IMR-90 (cell line): Measurements from ENCODE around the gene MTTP. TPM values are rescaled to one million over a fixed set of nuclear protein-coding genes. Genes with fewer than 3 reads are reported as not detected.

Experiments
- ATAC-seq: fragments of 200-7000 bp; cut with Tn5 transposase; 2 replicates; pipeline ENCODE4 v1.9.1; 2020; ENCODE audit warnings: low read depth, mild to moderate bottlenecking, moderate library complexity
- BruUV-seq: library from RNA; stranded (reverse); fragments of 400-500 nt; replicated peaks from 2 replicates; lab custom pipeline; 2021; lab: Mats Ljungman, UMichigan
- CTCF ChIA-PET: fragments of 300-600 bp; formaldehyde crosslinking; extraction: SDS; loops from one replicate; lab custom pipeline; 2021; ENCODE audit warnings: antibody characterized with exemption; lab: Yijun Ruan, JAX
- POLR2A ChIA-PET: fragments of 300-600 bp; sonication (Branson Sonifier 250); formaldehyde crosslinking; loops from one replicate; lab custom pipeline; 2022; ENCODE audit warnings: antibody characterized with exemption; ENCODE audit not compliant: unreplicated experiment; lab: Charles Lee
- DNase-seq: peaks from one replicate; pipeline ENCODE4 v3.0.0; 2013
- H2AFZ ChIP-seq: replicated peaks from 2 replicates; pipeline ENCODE3; 2013; ENCODE audit warnings: low read length, mild to moderate bottlenecking; ENCODE audit not compliant: poor library complexity
- H2AK5ac ChIP-seq: 2 replicates; pipeline ENCODE4 v1.6.1; 2013; ENCODE audit warnings: low read depth, low read length, inconsistent platforms
- H2AK9ac ChIP-seq: replicated peaks from 2 replicates; pipeline ENCODE3; 2013; ENCODE audit warnings: mild to moderate bottlenecking, low read depth, low read length, moderate library complexity; ENCODE audit not compliant: poor library complexity
- H2BK120ac ChIP-seq: 2 replicates; pipeline ENCODE4 v1.6.1; 2013; ENCODE audit warnings: low read depth, low read length, inconsistent platforms
- H2BK15ac ChIP-seq: 3 replicates; pipeline ENCODE4 v1.6.1; 2013; ENCODE audit warnings: low read depth, low read length, inconsistent platforms
- H2BK20ac ChIP-seq: 2 replicates; pipeline ENCODE4 v1.6.1; 2013; ENCODE audit warnings: low read depth, mild to moderate bottlenecking, inconsistent platforms, low read length, moderate library complexity
- H2BK5ac ChIP-seq: 2 replicates; pipeline ENCODE4 v1.6.1; 2013; ENCODE audit warnings: mild to moderate bottlenecking, low read depth, low read length, inconsistent platforms; ENCODE audit not compliant: poor library complexity, severe bottlenecking
- H3K14ac ChIP-seq: replicated peaks from 2 replicates; pipeline ENCODE4 v1.6.1; 2013; ENCODE audit warnings: low read depth, low read length, inconsistent platforms
- H3K18ac ChIP-seq: 2 replicates; pipeline ENCODE4 v1.6.1; 2013; ENCODE audit warnings: low read depth, low read length, control low read depth
- H3K23ac ChIP-seq: 2 replicates; pipeline ENCODE4 v1.6.1; 2013; ENCODE audit warnings: low read depth, low read length, inconsistent platforms
- H3K27ac ChIP-seq: 2 replicates; pipeline ENCODE4 v1.5.1; 2013; ENCODE audit warnings: mild to moderate bottlenecking, control low read depth, low read length; ENCODE audit not compliant: insufficient read depth
- H3K27me3 ChIP-seq: 2 replicates; pipeline ENCODE4 v1.6.1; 2013; ENCODE audit warnings: low read length; ENCODE audit not compliant: control insufficient read depth, insufficient read depth
- H3K36me3 ChIP-seq: 2 replicates; pipeline ENCODE4 v1.6.1; 2013; ENCODE audit warnings: low read length, mixed read lengths; ENCODE audit not compliant: control insufficient read depth, insufficient read depth
- H3K4ac ChIP-seq: 2 replicates; pipeline ENCODE4 v1.6.1; 2013; ENCODE audit warnings: low read depth, low read length, inconsistent platforms
- H3K4me1 ChIP-seq: 2 replicates; pipeline ENCODE4 v1.6.1; 2013; ENCODE audit warnings: low read length, mixed read lengths; ENCODE audit not compliant: control insufficient read depth, insufficient read depth
- H3K4me2 ChIP-seq: 2 replicates; pipeline ENCODE4 v1.6.1; 2013; ENCODE audit warnings: low read depth, mild to moderate bottlenecking, control low read depth, low read length, moderate library complexity
- H3K4me3 ChIP-seq: 2 replicates; pipeline ENCODE4 v1.5.1; 2013; ENCODE audit warnings: low read depth, mild to moderate bottlenecking, control low read depth, low read length, moderate library complexity; ENCODE audit not compliant: insufficient read depth
- H3K56ac ChIP-seq: 2 replicates; pipeline ENCODE4 v1.6.1; 2013; ENCODE audit warnings: low read length, inconsistent platforms; ENCODE audit not compliant: insufficient read depth; ENCODE audit errors: extremely low read depth
- H3K79me1 ChIP-seq, 2 experiments: 2 replicates each; pipeline ENCODE4 v1.6.1; 2013; ENCODE audit warnings: low read length in 2 of 2, inconsistent platforms in 1 of 2, low read depth in 1 of 2
- H3K9ac ChIP-seq: 2 replicates; pipeline ENCODE4 v1.6.1; 2013; ENCODE audit warnings: low read depth, low read length, control low read depth
- H3K9me1 ChIP-seq: 2 replicates; pipeline ENCODE4 v1.6.1; 2013; ENCODE audit warnings: low read length, inconsistent platforms; ENCODE audit not compliant: insufficient read depth
- H3K9me3 ChIP-seq: 2 replicates; pipeline ENCODE4 v1.6.1; 2013; ENCODE audit warnings: low read length; ENCODE audit not compliant: control insufficient read depth, insufficient read depth
- H4K20me1 ChIP-seq: 2 replicates; pipeline ENCODE4 v1.6.1; 2013; ENCODE audit warnings: low read length, inconsistent platforms; ENCODE audit not compliant: insufficient read depth
- H4K5ac ChIP-seq: 2 replicates; pipeline ENCODE4 v1.6.1; 2013; ENCODE audit warnings: mild to moderate bottlenecking, low read depth, low read length, control low read depth
- H4K8ac ChIP-seq, 2 experiments: 2 replicates each; pipeline ENCODE4 v1.6.1; 2013; ENCODE audit warnings: low read depth in 2 of 2, low read length in 2 of 2, control low read depth in 1 of 2, inconsistent platforms in 1 of 2
- H4K91ac ChIP-seq: 2 replicates; pipeline ENCODE4 v1.6.1; 2013; ENCODE audit warnings: low read depth, low read length, inconsistent platforms; ENCODE audit not compliant: insufficient read depth
- MAZ ChIP-seq: IDR thresholded peaks from 2 replicates; pipeline ENCODE4 v1.6.1; 2012; ENCODE audit warnings: low read depth, mild to moderate bottlenecking, low read length, improper control_type of control experiment, moderate library complexity, borderline replicate concordance
- MXI1 ChIP-seq: IDR thresholded peaks from 2 replicates; pipeline ENCODE4 v1.6.1; 2012; ENCODE audit warnings: low read depth, mild to moderate bottlenecking, low read length, moderate library complexity, borderline replicate concordance
- NFE2L2 ChIP-seq: fragments of 150-350 bp; IDR thresholded peaks from 2 replicates; pipeline ENCODE4 v1.6.1; 2016; ENCODE audit warnings: low read depth, mild to moderate bottlenecking, low read length
- RAD21 ChIP-seq: IDR thresholded peaks from 2 replicates; pipeline ENCODE4 v1.6.1; 2012; ENCODE audit warnings: low read length, improper control_type of control experiment
- WGBS, 2 experiments: methylation state at CpG; one replicate each; pipeline versions ENCODE4 v1.1.5 to v1.1.7; 2013; ENCODE audit warnings: missing lambda C conversion rate in 2 of 2; ENCODE audit not compliant: insufficient read length in 1 of 2; ENCODE audit errors: extremely low coverage in 2 of 2; 5-methylcytosine and 5-hydroxymethylcytosine counted together
- dilution Hi-C: fragments of 300-500 bp; cut with HindIII; formaldehyde crosslinking; loops from one replicate; pipeline ENCODE4 v1.14.3; 2018; ENCODE audit warnings: low sequenced_read_pairs; ENCODE audit not compliant: unreplicated experiment
- in situ Hi-C: fragments of 300-500 bp; cut with MboI; formaldehyde crosslinking; loops from 3 replicates; pipeline ENCODE4 v1.14.3; 2019; ENCODE audit warnings: low sequenced_read_pairs, inconsistent platforms, mixed read lengths
- intact Hi-C: fragments of 100-400 bp; cut with micrococcal nuclease; formaldehyde crosslinking; loops from 2 replicates; pipeline ENCODE4 v1.10.0; 2022
- polyA plus RNA-seq, 3 experiments: library from polyadenylated mRNA; depleted of rRNA; stranded (reverse); fragments of >200 nt; gene quantifications; 2 replicates each; pipeline ENCODE4 v1.2.3, GENCODE V29; 2012; ENCODE audit warnings: low replicate concordance in 1 of 3
- total RNA-seq: library from RNA; depleted of rRNA; stranded (reverse); fragments of >200 nt; gene quantifications from 2 replicates; pipeline ENCODE4 v1.2.3, GENCODE V29; 2012

The MTTP gene
- total and polyA plus RNA-seq, 2 of the 4 experiments (the other 2 are of a cell fraction): under 0.01 to 0.03 TPM

DNA sequence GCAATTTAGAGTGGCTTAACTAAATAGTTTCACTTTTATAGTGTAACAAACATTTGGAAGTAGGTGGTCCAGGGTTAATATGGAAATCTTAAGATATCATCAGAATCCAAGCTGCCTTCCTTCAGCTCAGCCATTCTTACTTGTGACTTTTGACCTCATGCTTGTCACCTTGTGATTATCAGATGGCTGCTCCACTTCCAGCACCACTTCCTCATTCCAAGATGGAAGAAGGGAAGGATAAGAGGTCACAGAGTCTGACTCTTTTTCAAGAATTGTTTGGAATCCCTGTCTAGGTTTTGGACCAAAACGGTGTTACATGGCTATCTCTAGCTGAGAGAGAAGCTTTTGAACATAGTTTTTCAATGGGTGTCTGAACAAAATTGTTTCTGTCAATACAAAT lies 39.9 kb downstream of the MTTP start:
- Histone ChIP-seq H3K4me2 (no peak overlapping the region), H3K79me1 (no peaks in the 10 kb centered on the region), H3K56ac (no peak overlapping the region), H4K5ac (no peak overlapping the region), H4K91ac (no peak overlapping the region), H3K36me3 (no peaks in the 10 kb centered on the region), H3K9me3 (no peaks in the 10 kb centered on the region), H3K18ac (no peak overlapping the region), H2BK15ac (no peak overlapping the region), H2BK120ac (no peak overlapping the region), H3K9me1 (no peaks in the 10 kb centered on the region), H2BK5ac (no peak overlapping the region), H3K9ac (no peak overlapping the region), H3K4me3 (no peak overlapping the region), H2AFZ (no peak overlapping the region), H2AK5ac (no peak overlapping the region), H4K20me1 (no peaks in the 10 kb centered on the region), H3K14ac (no peak overlapping the region), H2AK9ac (no peak overlapping the region), H2BK20ac (no peak overlapping the region), H3K23ac (no peak overlapping the region), H3K4ac (no peak overlapping the region), H3K27me3 (peaks cover 1% of the 10 kb centered on the region), H3K27ac (no peak overlapping the region), H3K4me1 (no peaks in the 10 kb centered on the region), H4K8ac (no peak overlapping the region)
- DNase-seq: no peak
- no CpG with 5 or more reads among the region's 1 CpG for WGBS, 2 experiments
- ChIA-PET POLR2A (no interaction called here), CTCF (no interaction called here)
- no TSS peak for BruUV-seq
- TF ChIP-seq MAZ: no peak
- no peak for TF ChIP-seq RAD21
- no peak for TF ChIP-seq MXI1
- no peak for TF ChIP-seq NFE2L2
- ATAC-seq: no peak
- intact Hi-C loops: no loop called here
- dilution Hi-C loops: no loop called here
- in situ Hi-C loops: no loop called here
